DOHH2 (cell line): ENCODE results near the gene RCAN3.

ENCODE experiments used
- H3F3A ChIP-seq: fragments of 200-600 bp; sonication (generic), shearing (Covaris generic); 2 replicates; pipeline ENCODE4 v1.6.0; 2016; ENCODE audit warnings: antibody characterized with exemption, mild to moderate bottlenecking; ENCODE audit not compliant: control insufficient read depth, insufficient read depth
- H3K27ac ChIP-seq: fragments of 200-600 bp; sonication (generic); 2 replicates; pipeline ENCODE4 v1.5.1; 2014; ENCODE audit warnings: low read depth, mild to moderate bottlenecking, low read length, moderate library complexity
- H3K27me3 ChIP-seq: fragments of 200-600 bp; sonication (generic); 2 replicates; pipeline ENCODE4 v1.6.1; 2014; ENCODE audit warnings: mild to moderate bottlenecking, low read length, mixed read lengths; ENCODE audit not compliant: control insufficient read depth
- H3K36me3 ChIP-seq: fragments of 200-600 bp; sonication (generic); 2 replicates; pipeline ENCODE4 v1.6.1; 2014; ENCODE audit warnings: mild to moderate bottlenecking, low read length, moderate library complexity, mixed read lengths; ENCODE audit not compliant: control insufficient read depth
- H3K4me1 ChIP-seq: fragments of 200-600 bp; sonication (generic); 2 replicates; pipeline ENCODE4 v1.6.1; 2014; ENCODE audit warnings: mild to moderate bottlenecking, low read length, mixed read lengths; ENCODE audit not compliant: control insufficient read depth
- H3K4me2 ChIP-seq: fragments of 200-600 bp; sonication (generic); 2 replicates; pipeline ENCODE4 v1.6.0; 2014; ENCODE audit warnings: mild to moderate bottlenecking, low read length, moderate library complexity
- H3K4me3 ChIP-seq: fragments of 200-600 bp; sonication (generic); 2 replicates; pipeline ENCODE4 v1.5.1; 2014; ENCODE audit warnings: mild to moderate bottlenecking, low read length, mixed read lengths
- H3K79me2 ChIP-seq: fragments of 200-600 bp; sonication (generic); 2 replicates; pipeline ENCODE4 v1.6.1; 2014; ENCODE audit warnings: mild to moderate bottlenecking, low read length, mixed read lengths; ENCODE audit not compliant: control insufficient read depth
- H3K9me2 ChIP-seq: fragments of 200-600 bp; sonication (generic); replicated peaks from 2 replicates; pipeline ENCODE4 v1.6.1; 2014; ENCODE audit warnings: mild to moderate bottlenecking, low read length, mixed read lengths; ENCODE audit not compliant: control insufficient read depth
- H3K9me3 ChIP-seq: fragments of 200-600 bp; sonication (generic); 2 replicates; pipeline ENCODE4 v1.6.1; 2014; ENCODE audit warnings: antibody characterized with exemption, low read length, mixed read lengths; ENCODE audit not compliant: control insufficient read depth, insufficient read depth
- H4K20me1 ChIP-seq: fragments of 200-600 bp; sonication (generic); 2 replicates; pipeline ENCODE4 v1.6.0; 2014; ENCODE audit warnings: low read depth, mild to moderate bottlenecking, antibody characterized with exemption, low read length, moderate library complexity; ENCODE audit not compliant: control insufficient read depth, insufficient read depth
- CTCF ChIP-seq: fragments of 200-600 bp; sonication (generic); IDR thresholded peaks from one replicate; pipeline ENCODE4 v1.5.1; 2014; ENCODE audit warnings: antibody characterized with exemption, mild to moderate bottlenecking, low read depth, low read length; ENCODE audit not compliant: poor library complexity, severe bottlenecking
- EZH2phosphoT487 ChIP-seq: fragments of 200-600 bp; sonication (generic); IDR thresholded peaks from 2 replicates; pipeline ENCODE4 v1.6.1; 2017; ENCODE audit warnings: borderline replicate concordance, mild to moderate bottlenecking, antibody characterized with exemption, low read length, moderate library complexity, mixed read lengths

Gene RCAN3

GRCh38 chr1:24502065-24502708 lies 449 bp upstream of the RCAN3 start:
- Histone ChIP-seq H3K79me2 (peaks cover 27% of the 10 kb centered on the region), H3K4me3 (peak overlapping the region; percentile 78), H3K36me3 (peaks cover under 1% of the 10 kb centered on the region; the same call in 1 of the 2 replicates), H3K4me2 (peak overlapping the region; percentile 86), H3K4me1 (peaks cover 49% of the 10 kb centered on the region), H3K9me3 (no peaks in the 10 kb centered on the region), H3K27me3 (no peaks in the 10 kb centered on the region), H4K20me1 (no peaks in the 10 kb centered on the region), H3F3A (peaks cover 5% of the 10 kb centered on the region; the same call in 1 of the 2 replicates), H3K27ac (peak overlapping the region; percentile 65), H3K9me2 (no peaks in the 10 kb centered on the region)
- TF ChIP-seq EZH2phosphoT487, result no peak
- TF ChIP-seq CTCF, result no peak

- Histone ChIP-seq H4K20me1 (no peaks in the 10 kb centered on the region; the same call in 1 of the 2 replicates), H3F3A (peaks cover 5% of the 10 kb centered on the region; the same call in 1 of the 2 replicates), H3K4me2 (peak overlapping the region; percentile 88), H3K79me2 (peaks cover 31% of the 10 kb centered on the region), H3K36me3 (peaks cover 3% of the 10 kb centered on the region; the same call in 1 of the 2 replicates), H3K27me3 (no peaks in the 10 kb centered on the region), H3K9me2 (no peaks in the 10 kb centered on the region), H3K27ac (no peak overlapping the region), H3K9me3 (no peaks in the 10 kb centered on the region), H3K4me1 (peaks cover 50% of the 10 kb centered on the region), H3K4me3 (peak overlapping the region; percentile 80)
- no peak for TF ChIP-seq EZH2phosphoT487
These were observed 569 bp downstream of the RCAN3 start for GRCh38 chr1:24503059-24503751.

DNA sequence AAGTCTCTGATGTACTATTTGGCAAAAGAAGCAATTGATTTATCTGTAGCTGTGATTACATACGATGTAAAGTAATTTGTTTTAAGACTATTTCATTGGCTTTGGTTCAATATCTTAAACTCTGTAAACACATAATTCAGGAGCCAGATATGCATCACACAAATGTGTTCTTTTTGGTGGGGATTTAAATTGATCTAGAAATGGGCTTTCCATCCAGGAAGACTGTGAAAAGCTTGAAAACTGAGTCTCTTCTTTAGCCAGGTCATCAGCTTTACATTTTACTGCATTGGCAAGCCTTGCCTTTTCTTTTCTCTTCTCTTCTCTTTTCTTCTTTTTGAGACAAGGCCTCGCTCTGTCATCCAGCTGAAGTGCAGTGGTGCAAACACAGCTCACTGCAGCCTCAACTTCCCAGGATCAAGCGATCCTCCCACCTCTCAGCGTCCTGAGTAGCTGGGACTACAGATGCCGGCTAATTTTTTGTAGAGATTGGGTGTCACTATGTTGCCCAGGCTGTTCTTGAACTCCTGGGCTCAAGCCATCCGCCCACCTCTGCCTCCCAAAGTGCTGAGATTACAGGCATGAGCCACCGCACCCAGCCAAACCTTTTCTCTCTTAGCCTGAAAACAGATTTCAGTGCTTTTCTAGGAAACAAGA lies 1.4 kb downstream of the RCAN3 start:
- TF ChIP-seq CTCF (no peak), EZH2phosphoT487 (no peak)
- H3K27ac ChIP-seq, result no peak overlapping the region
- H3K36me3 ChIP-seq, result peaks cover 3% of the 10 kb centered on the region; the same call in 1 of the 2 replicates
- no peaks in the 10 kb centered on the region for H3K9me3 ChIP-seq
- peak overlapping the region; percentile 88 for H3K4me2 ChIP-seq
- H3K4me1 ChIP-seq, result peaks cover 50% of the 10 kb centered on the region
- peak overlapping the region; percentile 80 for H3K4me3 ChIP-seq
- H4K20me1 ChIP-seq, result no peaks in the 10 kb centered on the region; the same call in 1 of the 2 replicates
- peaks cover 34% of the 10 kb centered on the region for H3K79me2 ChIP-seq
- peaks cover 5% of the 10 kb centered on the region; the same call in 1 of the 2 replicates for H3F3A ChIP-seq
- no peaks in the 10 kb centered on the region for H3K27me3 ChIP-seq
- H3K9me2 ChIP-seq, result no peaks in the 10 kb centered on the region
